ENCODE results near the gene DMXL1.
"Not testable (repeated sequence)": the region's sequence is repeated elsewhere in the genome, so short reads cannot be mapped to it uniquely, and the experiment has no call there.

GRCh38 chr5:119075269-119075668 lies 4.4 kb downstream of the DMXL1 start:
- TF ChIP-seq CTCF, POLR2A (IDR thresholded peaks at IDR 0.05): not testable (repeated sequence)

Measured in esophagus squamous epithelium (tissue), 4 donors.